SK-N-MC (cell line): ENCODE results near the gene STK38L.

Source experiments
- EZH2 ChIP-seq: fragments of 200-600 bp; sonication (generic); IDR thresholded peaks from one replicate; pipeline ENCODE4 v1.6.1; 2017; ENCODE audit warnings: antibody characterized with exemption
- POLR2AphosphoS5 ChIP-seq: IDR thresholded peaks from 2 replicates; pipeline ENCODE4 v1.6.1; 2012; ENCODE audit warnings: mild to moderate bottlenecking, low read depth, low read length, borderline replicate concordance

- TF ChIP-seq POLR2AphosphoS5 (no peak), EZH2 (no peak)
Measured at GRCh38 chr12:27207615-27208413, 36.3 kb upstream of the STK38L start.
